Measurements from ENCODE around the gene NANOS3. TPM values are rescaled to one million over a fixed set of nuclear protein-coding genes. Genes with fewer than 3 reads are reported as not detected.
A peak's percentile ranks its signal among the peaks of the same experiment; 100 is the strongest.

NANOS3 gene
- total RNA-seq, 2 donors from 2014 or later = 1.2 to 3.6 TPM

DNA sequence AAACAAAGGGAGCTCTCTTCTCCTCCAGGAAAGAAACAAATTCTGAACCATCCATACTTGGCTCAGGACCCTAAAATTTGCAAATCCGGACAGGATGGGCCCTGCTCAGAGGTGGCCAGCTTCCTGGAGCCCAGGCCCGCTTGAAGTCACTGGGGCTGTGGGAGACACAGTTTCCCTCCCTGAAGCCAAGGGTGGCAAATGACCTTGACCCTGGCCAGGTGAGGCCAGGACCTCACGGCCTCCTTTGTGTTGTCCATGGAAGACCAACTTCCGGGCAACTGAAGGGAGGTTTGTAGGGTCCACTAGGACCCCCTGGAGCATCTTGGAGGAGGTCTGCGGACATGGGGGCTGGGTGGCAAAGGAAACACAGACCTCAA is 5.5 kb downstream of the NANOS3 start:
- Mint-ChIP-seq H3K27ac (peak overlapping the region; percentile 89), H3K4me1 (peaks cover 19% of the 10 kb centered on the region), H3K4me3 (peak overlapping the region; percentile 75), H3K36me3 (ENCODE audit: low read depth) (no peaks in the 10 kb centered on the region), H3K9me3 (no peaks in the 10 kb centered on the region), H3K27me3 (no peaks in the 10 kb centered on the region)
- ATAC-seq (replicated peaks) = no peak

DNA sequence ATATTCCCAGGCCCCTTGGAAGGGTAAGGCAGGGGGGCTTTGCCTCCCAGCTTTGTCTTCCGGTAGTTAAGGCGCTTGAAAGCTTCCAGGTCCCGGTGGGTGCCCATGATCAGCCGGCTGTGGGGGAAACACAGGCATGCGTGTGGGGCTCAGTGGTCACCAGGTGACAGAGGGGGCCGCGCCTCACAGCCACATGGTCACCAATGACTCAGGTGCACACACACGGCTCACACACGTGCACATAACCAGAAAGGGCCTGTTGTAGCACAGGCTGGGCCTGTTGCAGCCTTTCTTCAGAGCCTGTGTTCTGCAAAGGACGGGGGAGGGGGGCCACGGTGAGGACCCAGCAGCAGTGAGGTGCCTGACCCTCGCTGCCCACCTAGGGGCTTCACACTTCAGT is 5.9 kb downstream of the NANOS3 start:
- H3K9me3 Mint-ChIP-seq = no peaks in the 10 kb centered on the region
- no peaks in the 10 kb centered on the region for H3K36me3 Mint-ChIP-seq (ENCODE audit: low read depth)
- ATAC-seq (replicated peaks) = no peak
- no peak overlapping the region for H3K4me3 Mint-ChIP-seq
- no peaks in the 10 kb centered on the region for H3K27me3 Mint-ChIP-seq
- peaks cover 19% of the 10 kb centered on the region for H3K4me1 Mint-ChIP-seq
- peak overlapping the region; percentile 89 for H3K27ac Mint-ChIP-seq

- H3K4me3 Mint-ChIP-seq = no peak overlapping the region
Measured at GRCh38 chr19:13883516-13884064, 6.7 kb downstream of the NANOS3 start.

GRCh38 chr19:13884726-13885591 is 8.0 kb downstream of the NANOS3 start:
- Mint-ChIP-seq H3K36me3 (ENCODE audit: low read depth) (no peaks in the 10 kb centered on the region), H3K4me1 (peaks cover 19% of the 10 kb centered on the region), H3K4me3 (no peak overlapping the region), H3K27ac (no peak overlapping the region), H3K9me3 (no peaks in the 10 kb centered on the region), H3K27me3 (no peaks in the 10 kb centered on the region)
- ATAC-seq (replicated peaks) = no peak

More at GRCh38 chr19:13883516-13884064, 6.7 kb downstream of the NANOS3 start:
- Mint-ChIP-seq H3K4me1 (peaks cover 19% of the 10 kb centered on the region), H3K27ac (peak overlapping the region; percentile 74), H3K9me3 (no peaks in the 10 kb centered on the region), H3K27me3 (no peaks in the 10 kb centered on the region), H3K36me3 (ENCODE audit: low read depth) (no peaks in the 10 kb centered on the region)
- ATAC-seq (replicated peaks) = no peak

DNA sequence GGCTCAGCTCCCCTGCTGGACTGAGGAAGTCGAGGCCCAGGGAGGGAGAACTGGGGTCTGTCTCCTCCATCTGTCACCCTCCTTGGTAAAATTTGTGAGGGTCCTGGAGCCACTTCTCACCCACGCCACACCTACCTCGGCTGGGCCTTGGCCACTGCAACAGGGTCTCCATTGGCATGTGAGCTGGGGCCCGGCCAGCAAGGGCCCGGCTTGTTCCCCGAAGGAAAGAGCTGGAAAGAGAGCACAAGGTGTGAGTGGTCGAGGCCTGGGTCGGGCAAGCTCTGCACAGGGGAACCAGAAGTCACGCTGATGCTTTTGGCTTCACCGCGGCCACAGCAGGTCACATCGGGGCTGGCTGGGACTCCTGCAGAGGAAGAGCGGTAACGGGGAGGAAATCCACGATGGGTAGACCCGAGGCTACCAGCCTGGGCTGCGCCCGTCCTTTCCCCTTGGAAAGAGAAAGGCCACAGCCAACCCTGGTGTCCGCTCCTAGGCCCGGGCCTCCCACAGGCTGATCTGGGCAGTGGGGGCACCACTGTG is 9.0 kb downstream of the NANOS3 start:
- Mint-ChIP-seq H3K4me1 (peaks cover 15% of the 10 kb centered on the region), H3K9me3 (no peaks in the 10 kb centered on the region), H3K36me3 (ENCODE audit: low read depth) (no peaks in the 10 kb centered on the region), H3K27ac (no peak overlapping the region), H3K27me3 (no peaks in the 10 kb centered on the region), H3K4me3 (no peak overlapping the region)
- ATAC-seq (replicated peaks) = no peak

- H3K4me3 Mint-ChIP-seq = no peak overlapping the region
- H3K27ac Mint-ChIP-seq = no peak overlapping the region
Measured at GRCh38 chr19:13887018-13887436, 10.1 kb downstream of the NANOS3 start.

DNA sequence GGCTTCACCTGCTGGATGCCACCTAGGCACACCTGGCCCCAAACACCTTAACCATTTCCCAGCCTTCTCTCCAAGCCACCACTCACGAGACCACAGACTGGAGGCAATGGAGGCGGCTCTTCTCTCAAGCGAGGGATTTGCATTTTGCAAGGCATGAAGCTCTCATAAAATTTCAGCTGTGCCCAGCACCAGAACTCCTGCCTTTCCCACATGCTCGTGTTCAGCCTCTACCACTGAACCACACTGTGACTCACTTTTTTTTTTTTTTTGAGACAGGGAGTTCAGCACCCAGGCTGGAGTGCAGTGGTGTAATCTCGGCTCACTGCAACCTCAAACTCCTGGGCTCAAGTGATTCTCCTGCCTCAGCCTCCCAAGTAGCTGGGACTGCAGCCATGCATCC is 10.6 kb downstream of the NANOS3 start:
- H3K4me1 Mint-ChIP-seq = peaks cover 5% of the 10 kb centered on the region
- H3K27ac Mint-ChIP-seq = no peak overlapping the region
- H3K27me3 Mint-ChIP-seq = no peaks in the 10 kb centered on the region
- no peaks in the 10 kb centered on the region for H3K9me3 Mint-ChIP-seq
- H3K4me3 Mint-ChIP-seq = no peak overlapping the region
- no peaks in the 10 kb centered on the region for H3K36me3 Mint-ChIP-seq (ENCODE audit: low read depth)
- ATAC-seq (replicated peaks) = peak; percentile 59

More at GRCh38 chr19:13887018-13887436, 10.1 kb downstream of the NANOS3 start:
- H3K9me3 Mint-ChIP-seq = no peaks in the 10 kb centered on the region
- no peaks in the 10 kb centered on the region for H3K36me3 Mint-ChIP-seq (ENCODE audit: low read depth)
- ATAC-seq (replicated peaks) = peak; percentile 74
- no peaks in the 10 kb centered on the region for H3K27me3 Mint-ChIP-seq
- H3K4me1 Mint-ChIP-seq = peaks cover 8% of the 10 kb centered on the region

DNA sequence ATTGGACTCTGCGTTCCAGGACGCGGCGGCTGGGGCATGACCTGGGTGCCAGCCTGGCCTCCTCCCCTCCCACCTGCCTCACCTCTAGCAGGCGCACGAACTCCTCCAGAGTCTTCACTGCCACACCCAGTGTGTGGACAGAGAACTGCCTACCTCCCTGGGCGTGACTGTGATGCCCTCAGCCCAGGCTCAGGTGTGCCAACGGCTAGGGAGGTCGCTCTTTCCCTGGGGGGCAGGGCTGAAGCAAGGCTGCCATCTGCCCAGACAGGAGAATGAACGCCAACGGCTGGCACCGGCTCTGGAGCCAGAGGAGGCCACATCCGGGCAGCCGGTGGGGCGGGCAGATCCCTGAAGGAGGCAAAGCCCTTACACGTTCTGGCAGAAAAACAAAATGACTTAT is 11.3 kb downstream of the NANOS3 start:
- no peak overlapping the region for H3K4me3 Mint-ChIP-seq
- no peaks in the 10 kb centered on the region for H3K27me3 Mint-ChIP-seq
- H3K9me3 Mint-ChIP-seq = no peaks in the 10 kb centered on the region
- peaks cover 5% of the 10 kb centered on the region for H3K4me1 Mint-ChIP-seq
- no peaks in the 10 kb centered on the region for H3K36me3 Mint-ChIP-seq (ENCODE audit: low read depth)
- H3K27ac Mint-ChIP-seq = no peak overlapping the region
- ATAC-seq (replicated peaks) = no peak

DNA sequence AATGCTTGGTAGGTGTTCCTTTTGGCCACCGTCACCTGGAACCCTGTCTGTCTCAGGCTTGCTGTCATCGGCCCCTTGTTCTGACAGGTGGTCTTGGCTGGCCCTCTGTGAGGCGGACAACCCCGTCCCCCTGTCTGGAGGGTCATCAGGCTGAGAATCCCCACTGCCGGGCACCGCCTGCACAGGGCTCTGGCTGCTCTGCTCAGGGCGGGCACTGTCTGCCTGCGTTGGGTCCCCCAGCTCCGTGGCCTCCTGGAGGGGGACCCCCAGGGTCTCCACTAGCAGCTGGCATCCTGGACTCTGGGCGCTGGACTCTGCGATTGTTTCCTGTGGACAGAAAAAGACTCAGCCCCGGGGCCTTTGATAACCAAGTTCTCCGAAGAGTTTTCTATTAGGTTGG is 13.2 kb downstream of the NANOS3 start:
- Mint-ChIP-seq H3K27me3 (no peaks in the 10 kb centered on the region), H3K9me3 (no peaks in the 10 kb centered on the region), H3K27ac (no peak overlapping the region), H3K4me1 (no peaks in the 10 kb centered on the region), H3K36me3 (ENCODE audit: low read depth) (no peaks in the 10 kb centered on the region), H3K4me3 (no peak overlapping the region)
- ATAC-seq (replicated peaks) = no peak

GRCh38 chr19:13892870-13893269 is 15.9 kb downstream of the NANOS3 start:
- no peaks in the 10 kb centered on the region for H3K36me3 Mint-ChIP-seq (ENCODE audit: low read depth)
- no peak overlapping the region for H3K27ac Mint-ChIP-seq
- H3K4me3 Mint-ChIP-seq = no peak overlapping the region
- H3K27me3 Mint-ChIP-seq = no peaks in the 10 kb centered on the region
- no peaks in the 10 kb centered on the region for H3K4me1 Mint-ChIP-seq
- H3K9me3 Mint-ChIP-seq = no peaks in the 10 kb centered on the region
- ATAC-seq (replicated peaks) = no peak

GRCh38 chr19:13894552-13894951 is 17.6 kb downstream of the NANOS3 start:
- Mint-ChIP-seq H3K27ac (no peak overlapping the region), H3K36me3 (ENCODE audit: low read depth) (no peaks in the 10 kb centered on the region), H3K4me1 (no peaks in the 10 kb centered on the region), H3K4me3 (no peak overlapping the region), H3K27me3 (no peaks in the 10 kb centered on the region), H3K9me3 (no peaks in the 10 kb centered on the region)
- no peak for ATAC-seq (replicated peaks)

- Mint-ChIP-seq H3K27me3 (no peaks in the 10 kb centered on the region), H3K9me3 (no peaks in the 10 kb centered on the region), H3K4me3 (no peak overlapping the region), H3K27ac (no peak overlapping the region), H3K36me3 (ENCODE audit: low read depth) (no peaks in the 10 kb centered on the region), H3K4me1 (no peaks in the 10 kb centered on the region)
- ATAC-seq (replicated peaks) = no peak
Measured at GRCh38 chr19:13896227-13896626, 19.3 kb downstream of the NANOS3 start.

- H3K9me3 Mint-ChIP-seq = no peaks in the 10 kb centered on the region
- no peak overlapping the region for H3K4me3 Mint-ChIP-seq
- no peak for ATAC-seq (replicated peaks)
- no peaks in the 10 kb centered on the region for H3K36me3 Mint-ChIP-seq (ENCODE audit: low read depth)
- no peaks in the 10 kb centered on the region for H3K27me3 Mint-ChIP-seq
- H3K4me1 Mint-ChIP-seq = no peaks in the 10 kb centered on the region
- no peak overlapping the region for H3K27ac Mint-ChIP-seq
Measured at GRCh38 chr19:13899393-13899792, 22.5 kb downstream of the NANOS3 start.

GRCh38 chr19:13899912-13900584 is 23.1 kb downstream of the NANOS3 start:
- ATAC-seq (replicated peaks) = no peak
- Mint-ChIP-seq H3K27ac (no peak overlapping the region), H3K36me3 (ENCODE audit: low read depth) (no peaks in the 10 kb centered on the region), H3K9me3 (no peaks in the 10 kb centered on the region), H3K27me3 (no peaks in the 10 kb centered on the region), H3K4me1 (no peaks in the 10 kb centered on the region), H3K4me3 (no peak overlapping the region)

All from activated T-helper 17 cell treated with anti-CD3 and anti-CD28 coated beads, Interleukin-2, amount 50 U/mL, for 72 hours (primary cell).